ENCODE measurements around the gene ULK2. TPM values are rescaled to one million over a fixed set of nuclear protein-coding genes. Genes with fewer than 3 reads are reported as not detected.
"Not testable (repeated sequence)": the region's sequence is repeated elsewhere in the genome, so short reads cannot be mapped to it uniquely, and the experiment has no call there.

ULK2 gene
- total RNA-seq, 1 donor from 2014 or later: 20.6 TPM

GRCh38 chr17:19897090-19897837, 29.5 kb upstream of the ULK2 start:
- Mint-ChIP-seq H3K4me1 (peaks cover 5% of the 10 kb centered on the region), H3K27ac (peak overlapping the region; percentile 4), H3K36me3 (peaks cover 4% of the 10 kb centered on the region), H3K27me3 (ENCODE audit: insufficient read depth, low read depth) (no peaks in the 10 kb centered on the region), H3K4me3 (no peak overlapping the region), H3K9me3 (no peaks in the 10 kb centered on the region)
- Histone ChIP-seq H3K27ac (no peak overlapping the region), H3F3A (ENCODE audit: low read depth) (peaks cover 8% of the 10 kb centered on the region), H3K9me3 (ENCODE audit: low read depth) (no peaks in the 10 kb centered on the region), H4K20me1 (ENCODE audit: low read depth) (no peaks in the 10 kb centered on the region), H3K79me2 (ENCODE audit: low read depth) (no peaks in the 10 kb centered on the region), H3K4me1 (peaks cover 13% of the 10 kb centered on the region), H2AFZ (replicated peaks) (no peak overlapping the region), H3K36me3 (no peaks in the 10 kb centered on the region), H3K27me3 (no peaks in the 10 kb centered on the region), H3K9ac (no peak overlapping the region), H3K4me3 (no peak overlapping the region), H3K4me2 (no peak overlapping the region)
- no peak for DNase-seq (ENCODE audit: low spot score)
- TF ChIP-seq EZH2 (IDR thresholded peaks at IDR 0.05): no peak
- TF ChIP-seq EZH2phosphoT487 (IDR thresholded peaks at IDR 0.05): no peak
- no peak for TF ChIP-seq CTCF (IDR thresholded peaks at IDR 0.05)

GRCh38 chr17:19896679-19897078, 28.9 kb upstream of the ULK2 start:
- no peak overlapping the region for H3K4me2 ChIP-seq
- H4K20me1 ChIP-seq (ENCODE audit: low read depth): no peaks in the 10 kb centered on the region
- no peaks in the 10 kb centered on the region for H3K9me3 Mint-ChIP-seq
- no peaks in the 10 kb centered on the region for H3K79me2 ChIP-seq (ENCODE audit: low read depth)
- peaks cover 5% of the 10 kb centered on the region for H3K4me1 Mint-ChIP-seq
- peaks cover 13% of the 10 kb centered on the region for H3K4me1 ChIP-seq
- no peaks in the 10 kb centered on the region for H3K9me3 ChIP-seq (ENCODE audit: low read depth)
- H3K27me3 ChIP-seq: no peaks in the 10 kb centered on the region
- TF ChIP-seq EZH2phosphoT487 (IDR thresholded peaks at IDR 0.05): no peak
- no peak for TF ChIP-seq EZH2 (IDR thresholded peaks at IDR 0.05)
- no peak for TF ChIP-seq CTCF (IDR thresholded peaks at IDR 0.05)
- H3K27ac Mint-ChIP-seq: peak overlapping the region; percentile 4
- H3K4me3 ChIP-seq: no peak overlapping the region
- H3K9ac ChIP-seq: no peak overlapping the region
- H3F3A ChIP-seq (ENCODE audit: low read depth): peaks cover 8% of the 10 kb centered on the region
- H3K36me3 ChIP-seq: no peaks in the 10 kb centered on the region
- H3K36me3 Mint-ChIP-seq: peaks cover 4% of the 10 kb centered on the region
- H2AFZ ChIP-seq (replicated peaks): no peak overlapping the region
- no peak for DNase-seq (ENCODE audit: low spot score)
- no peak overlapping the region for H3K4me3 Mint-ChIP-seq
- H3K27ac ChIP-seq: no peak overlapping the region
- H3K27me3 Mint-ChIP-seq (ENCODE audit: insufficient read depth, low read depth): no peaks in the 10 kb centered on the region

GRCh38 chr17:19890554-19890953, 22.8 kb upstream of the ULK2 start:
- not testable (repeated sequence) for H3F3A ChIP-seq (ENCODE audit: low read depth); H3K27ac Mint-ChIP-seq; H3K4me2 ChIP-seq; H3K9ac ChIP-seq; H3K4me3 ChIP-seq; H3K36me3 Mint-ChIP-seq; H3K4me3 Mint-ChIP-seq; H3K9me3 ChIP-seq (ENCODE audit: low read depth); H3K9me3 Mint-ChIP-seq; H3K4me1 Mint-ChIP-seq; H4K20me1 ChIP-seq (ENCODE audit: low read depth); H3K27me3 ChIP-seq; H2AFZ ChIP-seq (replicated peaks); H3K79me2 ChIP-seq (ENCODE audit: low read depth); H3K4me1 ChIP-seq; DNase-seq (ENCODE audit: low spot score); H3K36me3 ChIP-seq; H3K27me3 Mint-ChIP-seq (ENCODE audit: insufficient read depth, low read depth); H3K27ac ChIP-seq

GRCh38 chr17:19890001-19890400, 22.3 kb upstream of the ULK2 start:
- not testable (repeated sequence) for H3K9ac ChIP-seq; H3K4me3 Mint-ChIP-seq; H4K20me1 ChIP-seq (ENCODE audit: low read depth); H3K27ac ChIP-seq; H3F3A ChIP-seq (ENCODE audit: low read depth); H3K27me3 ChIP-seq; H3K36me3 ChIP-seq; H3K27me3 Mint-ChIP-seq (ENCODE audit: insufficient read depth, low read depth); DNase-seq (ENCODE audit: low spot score); H3K79me2 ChIP-seq (ENCODE audit: low read depth); H2AFZ ChIP-seq (replicated peaks); H3K36me3 Mint-ChIP-seq; H3K9me3 ChIP-seq (ENCODE audit: low read depth); H3K9me3 Mint-ChIP-seq; H3K27ac Mint-ChIP-seq; H3K4me1 Mint-ChIP-seq; H3K4me3 ChIP-seq; H3K4me2 ChIP-seq; H3K4me1 ChIP-seq

Measured in neural progenitor cell (in vitro differentiated cells).